ENCODE data around the gene TMCO4.

The TMCO4 gene

DNA sequence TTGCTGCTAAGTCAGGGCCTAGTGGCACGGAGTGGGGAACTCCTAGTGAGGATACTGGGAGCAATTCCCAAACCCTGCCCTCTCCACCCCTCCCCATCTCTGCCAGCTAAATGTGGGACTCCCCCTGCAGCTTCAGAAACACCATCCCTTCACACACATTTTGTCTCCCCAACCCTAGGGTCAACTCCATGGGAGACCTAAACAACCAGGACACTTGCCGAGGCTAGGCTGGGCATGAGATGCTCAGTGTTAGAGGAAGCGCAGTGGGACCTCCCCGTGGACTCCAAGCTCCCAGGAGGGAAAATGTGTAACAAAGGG, 13.9 kb upstream of the TMCO4 start:
- TF ChIP-seq FOXP2 (optimal IDR thresholded peaks at IDR 0.05; ENCODE audit: borderline replicate concordance, extremely low read depth, extremely low read length, insufficient read depth) (no peak), POLR2AphosphoS5 (IDR thresholded peaks at IDR 0.05; ENCODE audit: low read depth, low read length) (no peak), SIN3A (IDR thresholded peaks at IDR 0.05; ENCODE audit: borderline replicate concordance, insufficient read depth, low read length) (no peak), TAF1 (IDR thresholded peaks at IDR 0.05; ENCODE audit: borderline replicate concordance, insufficient read depth, low read length) (no peak)
- TF ChIP-seq, protein P1, sequence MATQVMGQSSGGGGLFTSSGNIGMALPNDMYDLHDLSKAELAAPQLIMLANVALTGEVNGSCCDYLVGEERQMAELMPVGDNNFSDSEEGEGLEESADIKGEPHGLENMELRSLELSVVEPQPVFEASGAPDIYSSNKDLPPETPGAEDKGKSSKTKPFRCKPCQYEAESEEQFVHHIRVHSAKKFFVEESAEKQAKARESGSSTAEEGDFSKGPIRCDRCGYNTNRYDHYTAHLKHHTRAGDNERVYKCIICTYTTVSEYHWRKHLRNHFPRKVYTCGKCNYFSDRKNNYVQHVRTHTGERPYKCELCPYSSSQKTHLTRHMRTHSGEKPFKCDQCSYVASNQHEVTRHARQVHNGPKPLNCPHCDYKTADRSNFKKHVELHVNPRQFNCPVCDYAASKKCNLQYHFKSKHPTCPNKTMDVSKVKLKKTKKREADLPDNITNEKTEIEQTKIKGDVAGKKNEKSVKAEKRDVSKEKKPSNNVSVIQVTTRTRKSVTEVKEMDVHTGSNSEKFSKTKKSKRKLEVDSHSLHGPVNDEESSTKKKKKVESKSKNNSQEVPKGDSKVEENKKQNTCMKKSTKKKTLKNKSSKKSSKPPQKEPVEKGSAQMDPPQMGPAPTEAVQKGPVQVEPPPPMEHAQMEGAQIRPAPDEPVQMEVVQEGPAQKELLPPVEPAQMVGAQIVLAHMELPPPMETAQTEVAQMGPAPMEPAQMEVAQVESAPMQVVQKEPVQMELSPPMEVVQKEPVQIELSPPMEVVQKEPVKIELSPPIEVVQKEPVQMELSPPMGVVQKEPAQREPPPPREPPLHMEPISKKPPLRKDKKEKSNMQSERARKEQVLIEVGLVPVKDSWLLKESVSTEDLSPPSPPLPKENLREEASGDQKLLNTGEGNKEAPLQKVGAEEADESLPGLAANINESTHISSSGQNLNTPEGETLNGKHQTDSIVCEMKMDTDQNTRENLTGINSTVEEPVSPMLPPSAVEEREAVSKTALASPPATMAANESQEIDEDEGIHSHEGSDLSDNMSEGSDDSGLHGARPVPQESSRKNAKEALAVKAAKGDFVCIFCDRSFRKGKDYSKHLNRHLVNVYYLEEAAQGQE (IDR thresholded peaks at IDR 0.05; ENCODE audit: insufficient read depth in 1 of 2, low read depth in 2 of 2, low read length in 2 of 2): no peak

DNA sequence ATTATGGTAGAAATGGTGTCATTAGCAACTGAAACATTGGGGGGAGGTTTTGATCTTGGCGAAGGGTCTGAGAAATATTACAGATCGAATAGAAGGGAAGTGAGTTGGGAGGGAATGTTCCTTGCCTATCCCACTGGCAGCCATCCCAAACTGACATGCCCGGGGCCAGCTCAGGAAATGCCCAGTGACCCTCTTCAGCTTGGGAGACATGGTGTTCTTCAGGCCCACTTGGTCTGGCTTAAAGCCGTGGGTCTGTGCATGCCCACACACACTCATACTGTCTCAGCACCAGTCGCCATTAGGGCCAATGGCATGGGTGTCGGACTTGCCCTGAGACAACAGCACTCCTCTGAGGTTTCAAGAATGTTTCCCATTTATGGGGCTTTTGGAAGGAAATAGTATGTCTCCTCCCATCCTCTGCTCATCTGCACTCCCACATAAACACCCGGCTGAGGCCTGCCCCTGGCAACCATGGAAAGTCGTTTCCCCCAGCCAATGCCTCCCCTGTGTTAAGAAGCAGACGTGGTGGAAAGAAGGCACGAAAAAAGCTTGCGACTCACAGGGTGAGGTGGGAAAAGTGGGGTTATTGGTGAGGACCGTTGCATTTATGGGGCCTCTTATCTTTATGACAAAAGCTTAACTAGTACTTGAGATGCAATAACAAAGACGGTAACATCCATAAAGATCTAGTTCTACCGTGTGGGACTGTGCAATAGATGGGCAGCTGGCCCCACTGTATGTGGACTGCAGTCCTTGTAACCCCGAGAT, 13.3 kb upstream of the TMCO4 start:
- TF ChIP-seq FOXP2 (optimal IDR thresholded peaks at IDR 0.05; ENCODE audit: borderline replicate concordance, extremely low read depth, extremely low read length, insufficient read depth) (no peak), SIN3A (IDR thresholded peaks at IDR 0.05; ENCODE audit: borderline replicate concordance, insufficient read depth, low read length) (no peak), TAF1 (IDR thresholded peaks at IDR 0.05; ENCODE audit: borderline replicate concordance, insufficient read depth, low read length) (no peak)

DNA sequence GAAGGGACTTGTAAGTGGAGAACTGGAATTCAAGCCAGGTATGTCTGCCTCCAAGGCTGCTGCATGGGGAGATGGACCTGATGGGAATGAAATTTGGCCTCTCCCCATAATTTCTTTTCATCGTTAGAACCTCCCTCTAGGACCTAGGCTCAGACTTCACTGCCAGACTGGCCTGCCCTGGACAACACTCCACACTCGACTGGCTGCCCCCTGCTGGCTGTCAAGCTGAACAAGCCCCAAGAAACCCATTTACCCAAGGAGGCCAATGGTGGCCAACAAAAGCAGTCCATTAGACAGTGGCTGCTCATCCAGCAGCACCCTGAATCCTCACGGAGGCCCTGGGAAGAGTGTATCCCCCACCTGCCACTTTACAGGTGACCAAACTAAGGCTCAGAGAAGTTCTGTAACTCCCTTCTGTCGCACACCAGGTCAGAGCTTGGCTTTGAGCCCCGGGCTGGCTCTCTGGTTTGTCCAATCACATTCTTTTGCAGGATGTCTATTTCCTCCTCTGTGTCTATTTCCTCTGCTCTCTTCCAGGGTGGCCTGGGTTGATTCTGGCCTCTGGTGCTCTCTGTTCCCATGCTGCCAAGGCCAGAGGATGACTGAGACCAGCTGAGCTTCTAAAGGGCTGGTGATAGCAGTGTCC, 11.6 kb upstream of the TMCO4 start:
- TF ChIP-seq SIN3A (IDR thresholded peaks at IDR 0.05; ENCODE audit: borderline replicate concordance, insufficient read depth, low read length): no peak
- no peak for TF ChIP-seq POLR2AphosphoS5 (IDR thresholded peaks at IDR 0.05; ENCODE audit: low read depth, low read length)

DNA sequence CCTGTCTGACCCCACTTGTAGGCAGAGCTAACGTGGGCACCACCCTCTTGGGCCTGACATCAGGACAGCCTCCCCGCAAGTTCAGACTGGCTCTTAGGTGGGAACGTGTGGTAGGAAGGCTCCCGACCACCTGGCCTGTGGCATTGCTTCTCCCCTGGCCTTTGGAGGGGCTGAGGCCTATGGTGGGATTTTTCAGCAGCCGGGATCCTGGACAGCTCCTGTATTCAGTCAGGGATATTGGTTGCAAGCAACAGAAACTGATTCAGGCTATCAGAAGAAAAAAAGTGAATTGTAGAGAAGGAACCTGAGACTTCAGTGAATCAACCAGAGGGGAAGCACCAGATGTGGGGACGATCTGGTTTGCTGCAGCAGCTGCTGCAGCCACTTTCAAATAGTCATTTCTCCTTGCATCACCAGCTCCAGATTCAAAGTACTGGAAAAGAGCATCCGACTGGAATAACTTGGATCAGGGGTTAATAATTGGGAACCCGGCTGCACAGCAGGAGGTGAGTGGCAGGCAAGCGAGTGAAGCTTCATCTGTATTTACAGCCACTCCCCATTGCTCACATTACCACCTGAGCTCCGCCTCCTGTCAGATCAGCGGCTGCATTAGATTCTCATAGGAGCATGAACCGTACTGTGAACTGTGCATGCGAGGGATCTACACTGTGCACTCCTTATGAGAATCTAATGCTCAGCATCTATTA, 9.5 kb upstream of the TMCO4 start:
- no peak for TF ChIP-seq POLR2AphosphoS5 (IDR thresholded peaks at IDR 0.05; ENCODE audit: low read depth, low read length)
- TF ChIP-seq, protein P1 (IDR thresholded peaks at IDR 0.05; ENCODE audit: insufficient read depth in 1 of 2, low read depth in 2 of 2, low read length in 2 of 2): peak; percentile 69 to 88

DNA sequence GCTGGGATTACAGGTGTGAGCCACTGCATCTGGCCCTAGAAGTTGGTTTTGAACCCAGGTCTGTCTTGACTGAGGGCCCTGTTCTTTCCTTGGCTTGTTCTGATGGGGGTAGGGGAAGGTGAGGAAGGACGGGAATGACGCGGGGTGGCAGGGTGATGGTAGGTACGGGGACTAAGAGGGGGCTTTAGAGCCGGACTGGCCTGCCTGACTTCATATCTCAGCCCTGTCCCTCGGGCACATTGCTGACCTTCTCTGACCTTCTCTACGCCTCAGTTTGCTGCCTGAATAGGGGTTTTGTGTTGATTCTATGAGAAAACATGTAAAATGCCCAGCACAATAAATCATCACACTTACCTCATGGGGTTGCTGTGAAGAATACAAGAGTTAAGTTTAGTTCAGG, 8.6 kb upstream of the TMCO4 start:
- TF ChIP-seq TAF1 (IDR thresholded peaks at IDR 0.05; ENCODE audit: borderline replicate concordance, insufficient read depth, low read length) (no peak), SIN3A (IDR thresholded peaks at IDR 0.05; ENCODE audit: borderline replicate concordance, insufficient read depth, low read length) (no peak), POLR2AphosphoS5 (IDR thresholded peaks at IDR 0.05; ENCODE audit: low read depth, low read length) (no peak), FOXP2 (optimal IDR thresholded peaks at IDR 0.05; ENCODE audit: borderline replicate concordance, extremely low read depth, extremely low read length, insufficient read depth) (no peak)
- TF ChIP-seq, protein P1 (IDR thresholded peaks at IDR 0.05; ENCODE audit: insufficient read depth in 1 of 2, low read depth in 2 of 2, low read length in 2 of 2): no peak

DNA sequence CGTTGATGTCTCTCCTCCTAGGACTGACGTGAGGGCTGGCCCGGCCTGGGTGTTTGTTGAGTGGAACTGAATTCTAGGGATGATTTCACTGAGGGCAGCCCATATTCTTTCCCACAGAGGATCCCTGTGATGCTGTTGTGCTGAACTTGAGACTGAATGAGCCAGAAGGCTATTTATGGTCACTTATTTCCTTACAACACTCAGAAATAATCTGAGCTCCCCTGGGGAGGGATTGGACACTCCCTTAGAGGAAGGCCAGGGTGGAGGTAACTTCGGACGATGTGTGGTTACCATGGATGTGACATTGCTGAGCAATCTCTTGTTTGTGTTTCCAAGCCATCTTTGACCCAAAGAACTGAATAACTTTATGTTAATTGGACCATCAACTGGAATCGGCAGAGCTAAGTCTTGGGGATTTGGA, 5.1 kb upstream of the TMCO4 start:
- TF ChIP-seq FOXP2 (optimal IDR thresholded peaks at IDR 0.05; ENCODE audit: borderline replicate concordance, extremely low read depth, extremely low read length, insufficient read depth): no peak
- TF ChIP-seq SIN3A (IDR thresholded peaks at IDR 0.05; ENCODE audit: borderline replicate concordance, insufficient read depth, low read length): no peak
- TF ChIP-seq, protein P1 (IDR thresholded peaks at IDR 0.05; ENCODE audit: insufficient read depth in 1 of 2, low read depth in 2 of 2, low read length in 2 of 2): no peak
- TF ChIP-seq TAF1 (IDR thresholded peaks at IDR 0.05; ENCODE audit: borderline replicate concordance, insufficient read depth, low read length): no peak
- TF ChIP-seq POLR2AphosphoS5 (IDR thresholded peaks at IDR 0.05; ENCODE audit: low read depth, low read length): no peak

Data from PFSK-1 (cell line).